T-helper 2 cell treated with Interferon-gamma antibody and Interleukin-4, amounts not matched to agents 5 μg/mL and 100 μg/mL, for 36 hours (primary cell): Measurements from ENCODE around the gene CTBP1.

ENCODE experiments used
- DNase-seq: peaks from one replicate; pipeline ENCODE4 v3.0.0; 2021; ENCODE audit warnings: low spot score
- H3K27ac Mint-ChIP-seq: one replicate; pipeline ENCODE4 v1.8.0; 2021; ENCODE audit warnings: mild to moderate bottlenecking, mixed read lengths
- H3K27me3 Mint-ChIP-seq: one replicate; pipeline ENCODE4 v1.8.0; 2021; ENCODE audit warnings: low read depth, mixed read lengths
- H3K36me3 Mint-ChIP-seq: one replicate; pipeline ENCODE4 v1.8.0; 2021; ENCODE audit warnings: low read depth, mixed read lengths
- H3K4me1 Mint-ChIP-seq: one replicate; pipeline ENCODE4 v1.8.0; 2021; ENCODE audit warnings: low read depth, mixed read lengths
- H3K4me3 Mint-ChIP-seq: one replicate; pipeline ENCODE4 v1.8.0; 2022; ENCODE audit warnings: mild to moderate bottlenecking, moderate library complexity, mixed read lengths
- H3K9me3 Mint-ChIP-seq: one replicate; pipeline ENCODE4 v1.8.0; 2021; ENCODE audit warnings: mixed read lengths

The CTBP1 gene

DNA sequence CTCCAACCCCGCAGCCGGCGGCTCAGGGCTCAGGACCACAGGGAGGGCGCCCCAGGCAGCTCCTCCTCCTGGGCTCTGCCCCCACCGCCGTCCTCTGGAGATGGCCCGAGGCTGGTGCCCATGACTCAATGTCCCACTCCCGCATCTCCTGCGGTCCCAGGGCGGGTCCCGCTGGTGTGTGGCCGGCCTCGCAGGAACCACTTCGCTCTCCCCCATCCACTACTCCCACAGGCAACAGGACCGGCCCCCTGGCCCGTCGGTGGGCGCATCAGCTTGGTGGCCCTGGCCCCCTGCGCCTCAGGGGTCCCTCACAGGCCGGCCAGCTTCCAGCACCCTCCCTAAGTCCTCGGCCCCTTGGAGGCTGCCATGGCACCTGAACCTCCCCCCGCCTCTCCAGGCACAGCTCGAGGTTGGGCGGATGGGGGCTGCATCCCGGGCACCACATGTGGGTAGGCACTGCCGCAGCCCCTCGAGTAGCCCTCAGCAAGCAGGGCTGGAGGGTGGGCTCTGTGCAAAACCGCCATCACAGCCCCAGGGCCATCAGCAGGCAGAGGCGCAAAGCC is 53.7 kb downstream of the CTBP1 start:
- Mint-ChIP-seq H3K4me1 (peaks cover 19% of the 10 kb centered on the region), H3K36me3 (peaks cover 29% of the 10 kb centered on the region), H3K27me3 (no peaks in the 10 kb centered on the region), H3K4me3 (no peak overlapping the region), H3K9me3 (no peaks in the 10 kb centered on the region), H3K27ac (no peak overlapping the region)
- DNase-seq, result no peak

DNA sequence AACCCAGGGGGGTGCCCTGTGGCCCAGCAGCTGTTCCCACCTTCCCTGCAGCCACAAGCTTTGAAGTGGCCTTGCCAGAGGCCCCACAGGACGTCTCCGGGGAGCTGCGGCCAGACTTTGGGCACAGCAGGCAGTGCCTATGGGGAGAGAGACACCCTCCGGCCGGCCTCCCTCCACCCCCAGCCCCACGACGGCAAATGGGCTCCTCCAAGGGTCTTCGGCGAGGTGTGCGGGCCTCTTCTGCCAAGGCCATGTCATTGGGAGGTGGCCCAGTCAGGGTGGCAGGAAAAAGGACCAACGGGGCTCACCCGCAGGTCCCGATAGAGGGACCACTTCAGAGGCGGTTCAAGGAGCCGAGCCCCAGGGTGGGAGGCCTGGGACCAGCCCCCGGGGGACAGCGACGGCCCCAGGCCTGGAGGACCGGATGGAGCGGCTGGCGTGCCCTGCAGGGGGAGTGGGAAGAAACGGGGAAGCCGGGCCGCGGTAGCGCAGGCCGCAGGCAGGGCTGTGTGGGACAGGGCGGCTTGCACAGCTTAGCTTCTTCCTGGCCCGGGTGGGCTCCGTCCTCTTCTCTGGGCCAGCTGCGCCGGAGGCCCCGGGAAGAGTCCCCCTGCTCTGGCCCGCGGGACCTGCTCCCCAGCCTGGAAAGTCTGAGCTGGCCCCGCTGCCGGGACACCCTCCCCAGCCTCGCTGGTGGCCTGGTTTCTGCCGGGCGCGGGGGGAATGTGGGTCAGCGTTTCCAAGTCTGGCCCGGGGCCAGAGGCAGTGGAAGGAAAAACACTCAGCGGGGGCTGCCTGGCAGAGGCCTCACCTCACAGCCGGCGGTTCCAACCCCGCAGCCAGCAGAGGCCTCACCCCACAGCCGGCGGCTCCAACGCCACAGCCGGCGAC is 54.7 kb downstream of the CTBP1 start:
- Mint-ChIP-seq H3K27me3 (no peaks in the 10 kb centered on the region), H3K36me3 (peaks cover 27% of the 10 kb centered on the region), H3K9me3 (no peaks in the 10 kb centered on the region), H3K4me1 (peaks cover 15% of the 10 kb centered on the region), H3K27ac (no peak overlapping the region), H3K4me3 (no peak overlapping the region)
- no peak for DNase-seq

DNA sequence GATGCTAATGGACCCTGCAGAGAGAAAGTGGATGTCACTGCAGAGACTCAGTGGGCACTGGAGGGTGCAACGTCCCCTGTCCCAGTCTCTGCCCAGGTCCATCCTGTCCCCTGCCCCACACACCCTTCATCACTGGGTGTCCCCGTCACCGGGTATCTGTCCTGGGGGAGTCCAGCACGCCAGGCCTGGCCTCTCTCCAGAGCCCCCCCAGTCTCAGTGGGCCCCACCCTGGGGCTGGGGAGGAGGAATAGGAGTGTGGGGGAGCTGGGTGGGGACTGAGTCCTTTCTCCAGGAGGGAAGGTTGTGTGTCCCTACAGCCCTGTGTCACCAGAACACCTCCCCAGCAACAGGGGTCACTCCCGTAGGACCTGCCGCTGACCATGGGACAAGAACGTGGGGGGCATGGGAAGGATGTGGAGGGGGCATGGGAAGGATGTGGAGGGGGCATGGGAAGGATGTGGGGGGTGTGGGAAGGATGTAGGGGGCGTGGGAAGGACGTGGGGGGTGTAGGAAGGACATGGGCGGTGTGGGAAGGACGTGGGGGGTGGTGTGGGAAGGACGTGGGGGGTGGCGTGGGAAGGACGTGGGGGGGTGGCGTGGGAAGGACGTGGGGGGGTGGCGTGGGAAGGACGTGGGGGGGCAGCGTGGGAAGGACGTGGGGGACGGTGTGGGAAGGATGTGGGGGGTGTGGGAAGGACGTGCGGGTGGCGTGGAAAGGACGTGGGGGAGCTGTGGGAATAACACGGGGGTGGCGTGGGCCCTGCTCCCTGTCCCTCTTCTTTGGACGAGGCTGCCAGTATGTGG is 55.5 kb downstream of the CTBP1 start:
- no peak overlapping the region for H3K27ac Mint-ChIP-seq
- no peak overlapping the region for H3K4me3 Mint-ChIP-seq
- H3K27me3 Mint-ChIP-seq, result no peaks in the 10 kb centered on the region
- peaks cover 18% of the 10 kb centered on the region for H3K4me1 Mint-ChIP-seq
- no peaks in the 10 kb centered on the region for H3K9me3 Mint-ChIP-seq
- no peak for DNase-seq
- peaks cover 28% of the 10 kb centered on the region for H3K36me3 Mint-ChIP-seq

DNA sequence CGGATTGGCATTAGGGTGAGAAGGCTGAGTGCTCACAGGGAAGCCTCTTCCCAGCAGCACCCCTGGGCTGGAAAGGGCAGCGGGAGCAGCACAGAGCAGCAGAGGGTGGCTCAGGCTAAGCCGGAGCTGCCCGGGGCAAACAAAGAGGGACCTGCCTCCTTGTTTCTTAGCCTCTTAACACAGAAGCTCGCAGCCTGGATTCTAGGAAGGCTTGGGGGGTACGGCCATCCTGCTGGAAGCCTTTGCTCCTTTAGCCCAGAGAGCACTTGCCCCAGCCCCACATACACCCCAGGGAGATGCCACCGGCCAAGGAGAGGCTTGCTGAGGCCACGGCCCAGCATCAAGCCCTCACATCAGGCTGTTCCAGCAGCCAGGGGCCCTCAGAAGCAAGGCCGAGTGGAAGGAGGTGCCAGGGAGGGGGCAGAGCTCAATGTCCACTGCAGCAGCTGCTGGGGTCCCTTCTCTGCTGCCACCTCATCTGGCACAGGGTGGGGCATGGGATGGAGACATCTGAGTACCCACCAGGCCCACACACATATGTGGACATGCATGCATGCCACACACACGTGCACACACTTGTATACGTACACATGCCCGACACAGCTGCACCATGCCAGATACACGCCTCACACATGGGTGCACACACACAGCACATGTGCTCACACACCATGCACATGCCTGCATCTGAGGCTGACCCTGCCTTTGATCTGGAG is 56.3 kb downstream of the CTBP1 start:
- Mint-ChIP-seq H3K9me3 (no peaks in the 10 kb centered on the region), H3K36me3 (peaks cover 25% of the 10 kb centered on the region), H3K4me3 (no peak overlapping the region), H3K27me3 (no peaks in the 10 kb centered on the region), H3K27ac (no peak overlapping the region), H3K4me1 (peaks cover 18% of the 10 kb centered on the region)
- no peak for DNase-seq

DNA sequence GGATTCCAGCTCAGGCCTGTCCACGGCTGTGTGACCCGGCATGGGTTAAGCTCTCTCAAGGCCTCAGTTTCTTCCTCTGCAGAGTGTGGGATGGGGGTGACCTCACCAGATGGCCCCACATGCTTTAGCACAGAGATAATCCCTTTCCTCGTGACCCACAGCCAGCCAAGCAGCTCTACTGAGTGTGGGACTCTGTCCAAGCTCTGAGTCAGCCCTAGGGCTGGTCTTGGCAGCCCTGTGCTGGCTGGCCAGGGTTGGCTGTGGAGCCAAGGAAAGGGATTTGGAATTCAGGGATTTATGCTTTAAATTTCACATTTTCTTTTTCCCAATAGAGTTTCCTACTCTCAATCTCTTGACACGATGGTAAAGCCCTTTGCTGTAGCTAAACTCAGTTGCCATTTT is 56.8 kb downstream of the CTBP1 start:
- Mint-ChIP-seq H3K27me3 (no peaks in the 10 kb centered on the region), H3K9me3 (no peaks in the 10 kb centered on the region), H3K4me1 (peaks cover 19% of the 10 kb centered on the region), H3K36me3 (peaks cover 23% of the 10 kb centered on the region), H3K4me3 (no peak overlapping the region), H3K27ac (no peak overlapping the region)
- no peak for DNase-seq

DNA sequence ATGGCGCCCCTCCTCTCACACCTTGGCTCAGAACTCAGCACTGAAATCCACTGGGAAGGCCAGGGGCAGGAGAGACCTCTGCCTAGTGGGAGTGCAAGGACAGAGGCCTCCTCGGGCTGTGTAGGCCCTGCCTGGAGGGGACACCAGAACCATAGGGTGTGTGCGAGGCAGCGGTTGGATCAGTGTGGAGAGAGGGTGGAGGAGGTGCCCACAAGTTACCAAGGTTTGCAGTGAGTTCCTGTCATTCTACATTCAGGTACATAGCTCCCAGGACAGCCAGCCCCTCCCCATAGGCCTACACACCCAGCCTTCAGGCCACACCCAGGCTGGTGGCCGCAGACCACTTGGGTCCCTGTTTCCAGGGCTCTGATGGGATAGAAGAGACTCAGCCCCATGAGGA is 57.3 kb downstream of the CTBP1 start:
- H3K36me3 Mint-ChIP-seq, result peaks cover 20% of the 10 kb centered on the region
- H3K4me1 Mint-ChIP-seq, result peaks cover 20% of the 10 kb centered on the region
- no peak for DNase-seq
- H3K27me3 Mint-ChIP-seq, result no peaks in the 10 kb centered on the region
- H3K4me3 Mint-ChIP-seq, result no peak overlapping the region
- no peaks in the 10 kb centered on the region for H3K9me3 Mint-ChIP-seq
- H3K27ac Mint-ChIP-seq, result no peak overlapping the region

DNA sequence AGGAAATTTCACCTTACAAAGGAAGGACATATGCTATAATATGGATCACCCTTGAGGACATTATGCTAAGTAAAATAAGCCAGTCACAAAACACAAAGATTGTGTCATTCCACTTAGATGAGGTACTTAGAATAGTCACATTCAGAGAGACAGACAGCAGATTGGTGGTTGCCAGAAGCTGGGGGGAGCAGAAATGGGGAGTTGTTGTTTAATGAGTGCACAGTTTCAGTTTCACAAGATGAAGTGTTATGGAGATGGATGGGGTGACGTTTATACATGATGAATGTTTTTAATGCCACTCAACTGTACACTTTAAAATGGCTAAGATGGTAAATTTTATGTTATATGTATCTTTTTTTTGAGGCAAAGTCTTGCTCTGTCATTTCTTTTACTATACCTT is 61.7 kb downstream of the CTBP1 start:
- peak; percentile 56 for DNase-seq
- H3K36me3 Mint-ChIP-seq, result peaks cover 28% of the 10 kb centered on the region

DNA sequence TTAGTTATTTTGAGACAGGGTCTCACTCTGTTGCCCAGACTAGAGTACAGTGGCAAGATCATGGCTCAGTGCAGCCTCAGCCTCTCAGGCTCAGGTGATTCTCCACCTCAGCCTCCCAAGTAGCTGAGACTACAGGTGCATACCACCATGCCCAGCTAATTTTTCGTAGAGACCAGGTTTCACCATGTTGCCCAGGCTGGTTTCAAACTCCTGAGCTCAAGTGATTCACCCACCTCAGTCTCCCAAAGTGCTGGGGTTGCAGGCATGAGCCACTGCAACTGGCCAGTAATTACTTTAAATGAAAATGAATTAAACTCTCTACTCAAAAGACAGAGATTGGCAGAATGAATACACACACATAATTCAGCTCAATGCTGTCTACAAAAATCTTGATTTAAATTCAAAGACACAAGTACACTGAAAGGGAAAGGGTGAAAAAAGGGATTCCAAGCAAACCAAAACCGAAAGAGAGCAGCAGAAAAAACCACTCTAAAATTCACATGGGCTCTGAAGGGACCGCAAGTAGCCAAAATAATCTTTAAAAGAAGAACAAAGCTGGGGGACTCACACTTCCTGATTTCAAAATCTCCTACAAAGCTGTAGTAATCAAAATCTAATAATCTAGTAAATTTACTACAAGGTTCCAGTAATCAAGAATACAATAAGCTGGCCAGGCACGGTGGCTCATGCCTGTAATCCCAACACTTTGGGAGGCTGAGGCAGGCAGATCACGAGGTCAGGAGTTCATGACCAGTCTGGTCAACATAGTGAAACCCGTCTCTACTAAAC is 64.8 kb downstream of the CTBP1 start:
- Mint-ChIP-seq H3K27ac (peak overlapping the region; percentile 78), H3K27me3 (no peaks in the 10 kb centered on the region), H3K36me3 (peaks cover 52% of the 10 kb centered on the region), H3K4me1 (peaks cover 33% of the 10 kb centered on the region), H3K4me3 (peak overlapping the region; percentile 56), H3K9me3 (peaks cover 30% of the 10 kb centered on the region)
- no peak for DNase-seq

More for the DNA sequence above, 61.7 kb downstream of the CTBP1 start:
- Mint-ChIP-seq H3K4me1 (peaks cover 33% of the 10 kb centered on the region), H3K27me3 (no peaks in the 10 kb centered on the region), H3K27ac (peak overlapping the region; percentile 77), H3K9me3 (peaks cover 6% of the 10 kb centered on the region), H3K4me3 (peak overlapping the region; percentile 4)

DNA sequence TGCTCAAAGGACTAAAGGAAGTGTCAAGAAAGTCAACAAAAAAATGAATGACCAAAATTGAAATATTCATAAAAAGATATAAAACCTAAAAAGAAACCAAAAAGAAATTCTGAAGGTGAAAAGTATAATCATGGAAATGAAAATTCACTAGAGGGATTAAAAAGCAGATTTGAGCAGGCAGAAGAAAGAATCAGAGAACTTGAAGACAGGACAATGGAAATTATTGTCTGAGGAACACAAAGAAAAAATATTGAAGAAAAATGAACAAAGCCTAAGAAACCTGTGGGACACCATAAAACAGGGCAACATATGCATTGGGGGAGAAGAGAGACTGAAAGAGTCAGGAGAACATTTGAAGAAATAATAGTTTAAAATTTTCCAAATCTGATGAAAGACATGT is 66.6 kb downstream of the CTBP1 start:
- Mint-ChIP-seq H3K27me3 (no peaks in the 10 kb centered on the region), H3K27ac (peak overlapping the region; percentile 52), H3K36me3 (peaks cover 48% of the 10 kb centered on the region), H3K4me3 (no peak overlapping the region), H3K4me1 (peaks cover 23% of the 10 kb centered on the region), H3K9me3 (peaks cover 30% of the 10 kb centered on the region)
- no peak for DNase-seq

DNA sequence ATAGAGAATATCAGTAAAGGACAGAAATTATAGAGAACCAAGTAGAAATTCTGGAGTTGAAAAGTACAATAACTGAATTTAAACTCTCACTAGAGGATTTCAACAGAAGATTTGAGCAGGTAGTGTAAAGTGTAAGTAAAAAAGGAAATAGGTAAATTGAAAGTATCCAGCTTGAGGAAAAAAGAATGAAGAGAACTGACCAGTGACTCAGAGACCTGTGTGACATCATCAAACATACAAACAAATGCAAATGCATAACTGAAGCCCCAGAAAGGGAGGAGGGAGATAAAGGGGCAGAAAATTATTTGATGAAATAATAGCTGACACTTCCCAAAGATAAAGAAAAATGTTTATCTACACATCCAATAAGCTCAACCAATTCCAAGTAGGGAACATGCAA is 68.3 kb downstream of the CTBP1 start:
- peaks cover 30% of the 10 kb centered on the region for H3K9me3 Mint-ChIP-seq
- H3K27me3 Mint-ChIP-seq, result no peaks in the 10 kb centered on the region
- H3K36me3 Mint-ChIP-seq, result peaks cover 42% of the 10 kb centered on the region
- DNase-seq, result no peak
- H3K4me1 Mint-ChIP-seq, result peaks cover 15% of the 10 kb centered on the region
- no peak overlapping the region for H3K27ac Mint-ChIP-seq
- no peak overlapping the region for H3K4me3 Mint-ChIP-seq

DNA sequence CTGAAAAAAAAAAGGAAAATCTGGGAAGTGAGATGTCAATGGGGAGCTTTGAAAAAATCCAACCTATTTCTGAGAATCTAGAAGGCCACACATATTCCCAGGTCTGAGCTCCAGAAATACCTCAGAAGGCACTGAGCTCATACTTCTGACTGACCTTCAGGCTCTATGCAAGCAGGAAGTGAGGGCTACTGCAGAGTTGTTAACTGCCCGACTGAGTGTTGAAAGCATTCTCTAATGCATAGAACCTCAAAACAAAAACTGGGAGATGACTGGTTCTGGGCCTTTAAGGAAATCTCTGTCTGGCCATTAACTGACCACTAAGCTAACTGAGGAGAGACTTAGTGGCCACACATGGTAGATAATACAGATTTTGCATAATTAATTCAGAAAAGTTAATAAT is 69.0 kb downstream of the CTBP1 start:
- Mint-ChIP-seq H3K4me3 (no peak overlapping the region), H3K4me1 (peaks cover 15% of the 10 kb centered on the region), H3K36me3 (peaks cover 40% of the 10 kb centered on the region), H3K27me3 (no peaks in the 10 kb centered on the region), H3K27ac (no peak overlapping the region), H3K9me3 (peaks cover 30% of the 10 kb centered on the region)
- DNase-seq, result no peak

DNA sequence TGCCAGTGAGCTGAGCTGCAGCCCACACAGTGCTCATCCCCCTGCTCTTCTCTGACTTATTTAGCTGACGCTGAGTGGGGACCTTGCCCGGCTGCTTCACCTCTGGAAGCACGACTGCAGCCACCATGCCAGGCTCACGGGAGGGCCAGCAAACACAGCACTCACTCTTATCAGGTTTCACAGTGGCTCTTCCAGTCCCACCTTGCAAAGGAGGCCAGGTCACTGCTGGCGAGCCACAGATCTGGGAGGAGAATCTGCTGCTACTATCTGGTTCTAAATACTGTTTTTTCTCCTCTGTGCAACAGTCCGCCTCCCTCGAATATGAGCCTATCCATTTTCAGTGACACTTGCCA is 69.9 kb downstream of the CTBP1 start:
- no peaks in the 10 kb centered on the region for H3K27me3 Mint-ChIP-seq
- peaks cover 11% of the 10 kb centered on the region for H3K4me1 Mint-ChIP-seq
- H3K36me3 Mint-ChIP-seq, result peaks cover 37% of the 10 kb centered on the region
- H3K4me3 Mint-ChIP-seq, result no peak overlapping the region
- H3K9me3 Mint-ChIP-seq, result peaks cover 30% of the 10 kb centered on the region
- no peak overlapping the region for H3K27ac Mint-ChIP-seq
- DNase-seq, result no peak
